ENCODE data around the gene KCNQ1. TPM values are rescaled to one million over a fixed set of nuclear protein-coding genes. Genes with fewer than 3 reads are reported as not detected.
A peak's percentile ranks its signal among the peaks of the same experiment; 100 is the strongest.

KCNQ1 gene
- total RNA-seq, 1 experiment from 2014 or later: 2.3 TPM

DNA sequence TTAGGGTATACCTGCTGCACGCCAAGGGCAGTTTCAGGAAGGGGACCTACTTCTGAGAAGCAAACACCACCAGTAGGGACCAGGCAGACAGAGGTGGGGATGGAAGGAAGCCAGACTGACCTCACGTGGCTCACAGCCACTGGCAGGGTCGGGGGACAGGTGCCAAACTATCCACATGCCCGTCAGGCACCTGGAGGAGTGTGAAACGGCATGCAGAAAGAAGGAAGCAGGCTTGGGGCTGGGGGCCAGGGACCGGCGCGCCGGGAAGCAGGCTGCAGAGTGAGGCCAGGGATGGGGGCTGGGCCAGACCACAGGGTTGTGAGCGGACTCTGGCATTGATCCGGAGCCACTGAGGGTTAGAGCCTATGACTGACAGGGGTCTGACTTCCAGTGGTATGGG lies 393.3 kb downstream of the KCNQ1 start:
- Histone ChIP-seq H3K9me3 (ENCODE audit: control insufficient read depth, low read depth, low read length) (no peaks in the 10 kb centered on the region), H3K56ac (ENCODE audit: insufficient read length, low read depth, low read length) (no peak overlapping the region), H3K4me2 (ENCODE audit: insufficient read depth, insufficient read length, low read length) (no peak overlapping the region), H4K20me1 (ENCODE audit: control insufficient read depth, insufficient read depth, insufficient read length) (no peaks in the 10 kb centered on the region), H2BK20ac (ENCODE audit: low read depth, low read length, poor library complexity, severe bottlenecking) (no peak overlapping the region), H2BK12ac (ENCODE audit: insufficient read length, low read depth, low read length) (no peak overlapping the region), H3K14ac (ENCODE audit: insufficient read depth, low read length) (no peak overlapping the region), H2BK5ac (ENCODE audit: insufficient read length, low read length) (no peak overlapping the region), H4K91ac (ENCODE audit: insufficient read length, low read depth, low read length) (no peak overlapping the region), H3K79me2 (ENCODE audit: insufficient read depth, low read length) (no peaks in the 10 kb centered on the region), H3T11ph (ENCODE audit: low read length) (no peak overlapping the region), H3K23me2 (ENCODE audit: insufficient read length, low read depth, low read length, poor library complexity, severe bottlenecking) (no peaks in the 10 kb centered on the region), H2BK120ac (ENCODE audit: low read depth, low read length, poor library complexity, severe bottlenecking) (no peak overlapping the region), H3K4ac (ENCODE audit: low read depth, low read length) (no peak overlapping the region), H3K79me1 (ENCODE audit: insufficient read depth, low read depth, low read length, poor library complexity, severe bottlenecking) (no peaks in the 10 kb centered on the region), H3K9ac (ENCODE audit: extremely low read depth, insufficient read length, low read length) (no peak overlapping the region), H4K5ac (ENCODE audit: insufficient read length, low read depth, low read length) (no peak overlapping the region), H3K27me3 (ENCODE audit: insufficient read depth, low read length) (no peaks in the 10 kb centered on the region; the same call in 1 of the 2 replicates), H2BK15ac (ENCODE audit: low read depth, low read length) (no peak overlapping the region), H3K23ac (ENCODE audit: insufficient read length, low read depth, low read length) (no peak overlapping the region), H4K8ac (replicated peaks; ENCODE audit: insufficient read length, low read depth, low read length) (no peak overlapping the region), H2AK5ac (ENCODE audit: insufficient read length, low read length) (no peak overlapping the region), H3K18ac (ENCODE audit: insufficient read length, low read depth, low read length) (no peak overlapping the region), H3K27ac (ENCODE audit: insufficient read length, low read depth, low read length) (no peak overlapping the region), H2AFZ (ENCODE audit: low read length) (no peak overlapping the region), H3K4me1 (ENCODE audit: insufficient read depth, low read length) (no peaks in the 10 kb centered on the region)
- no peak overlapping the region for H3K4me3 Mint-ChIP-seq
- no peaks in the 10 kb centered on the region for H3K9me3 Mint-ChIP-seq
- DNase-seq: no peak
- no peak for TF ChIP-seq CTCF (conservative IDR thresholded peaks at IDR 0.05)
- no CpG with 5 or more reads among the region's 11 CpGs for WGBS (ENCODE audit: extremely low coverage, insufficient read length, low lambda C conversion rate)
- H3K27me3 Mint-ChIP-seq (ENCODE audit: low read depth): peaks cover 75% of the 10 kb centered on the region
- peak overlapping the region in 1 of 3 experiments; percentile 37; a peak in 1 of 7 replicates for H3K27ac Mint-ChIP-seq
- no peaks in the 10 kb centered on the region for H3K36me3 Mint-ChIP-seq (ENCODE audit: insufficient read depth in 1 of 3, low read depth in 3 of 3)
- H3K4me1 Mint-ChIP-seq: peaks cover 36 to 41% of the 10 kb centered on the region in 2 experiments

Measured in H9 (cell line).